ENCODE data around the gene SH3BP4. TPM values are rescaled to one million over a fixed set of nuclear protein-coding genes. Genes with fewer than 3 reads are reported as not detected.

The SH3BP4 gene
- total and polyA plus RNA-seq, 10 of the 15 experiments (the other 5 are each of a cell fraction or from before 2014, with no cell fraction given): 0.03 to 0.36 TPM; not detected in 8

- Histone ChIP-seq H3K27me3 (replicated peaks in 1 of 2; ENCODE audit: control insufficient read depth in 2 of 2, insufficient read depth in 2 of 2, low read length in 1 of 2) (no peaks in the 10 kb centered on the region), H3K27ac (ENCODE audit: control insufficient read depth, insufficient read depth) (no peak overlapping the region), H3K4me1 (ENCODE audit: control insufficient read depth, insufficient read depth, low read length) (no peaks in the 10 kb centered on the region), H3K79me2 (ENCODE audit: control insufficient read depth, insufficient read depth, low read length) (no peaks in the 10 kb centered on the region), H3K9ac (ENCODE audit: control insufficient read depth, insufficient read depth, low read length) (no peak overlapping the region), H3K4me3 (no peak overlapping the region), H2AFZ (ENCODE audit: control insufficient read depth, low read depth, low read length) (no peak overlapping the region), H3K4me2 (ENCODE audit: control insufficient read depth, insufficient read depth) (no peak overlapping the region), H3K36me3 (ENCODE audit: control insufficient read depth in 2 of 2, insufficient read depth in 2 of 2, low read length in 1 of 2) (no peaks in the 10 kb centered on the region), H3K9me3 (replicated peaks; ENCODE audit: control insufficient read depth, insufficient read depth, low read length) (no peaks in the 10 kb centered on the region), H4K20me1 (ENCODE audit: control insufficient read depth, insufficient read depth) (no peaks in the 10 kb centered on the region)
- FAIRE-seq: no peak
- in situ Hi-C loops (cut with MboI) (no loop called here), intact Hi-C loops (cut with micrococcal nuclease; ENCODE audit: unreplicated experiment) (no loop called here)
- ChIA-PET SMC1A (ENCODE audit: uncharacterized antibody, unreplicated experiment) (no interaction called here), CTCF (no interaction called here), RAD21 (ENCODE audit: unreplicated experiment) (no interaction called here), POLR2A (no interaction called here)
- ATAC-seq: no peak
- no peak for TF ChIP-seq MAX (IDR thresholded peaks at IDR 0.05; ENCODE audit: low read depth, low read length)
- no peak for TF ChIP-seq NRF1 (conservative IDR thresholded peaks at IDR 0.05; ENCODE audit: low read depth, low read length)
- no peak for TF ChIP-seq TCF12 (IDR thresholded peaks at IDR 0.05; ENCODE audit: low read depth, low read length)
- TF ChIP-seq CREM (IDR thresholded peaks at IDR 0.05; ENCODE audit: low read depth): no peak
- no peak for TF ChIP-seq SPI1 (IDR thresholded peaks at IDR 0.05; ENCODE audit: borderline replicate concordance, insufficient read depth, low read depth, low read length)
- no peak for TF ChIP-seq ESRRA (IDR thresholded peaks at IDR 0.05; ENCODE audit: low read length)
- no peak for TF ChIP-seq BCL11A (IDR thresholded peaks at IDR 0.05; ENCODE audit: low read depth, low read length)
- 32% methylated on average over 14 of the region's 14 CpGs for WGBS (ENCODE audit: insufficient coverage, insufficient replicate concordance, low lambda C conversion rate, missing lambda C conversion rate)
- no TSS peak for BruUV-seq (replicated peaks)
- no peak for DNase-seq (ENCODE audit: low read depth, low spot score)
Observed at GRCh38 chr2:234967201-234967869, 15.5 kb downstream of the SH3BP4 start.

- no peak for ATAC-seq
- FAIRE-seq: no peak
- Histone ChIP-seq H3K9ac (ENCODE audit: control insufficient read depth, insufficient read depth, low read length) (no peak overlapping the region), H3K79me2 (ENCODE audit: control insufficient read depth, insufficient read depth, low read length) (no peaks in the 10 kb centered on the region), H3K27ac (ENCODE audit: control insufficient read depth, insufficient read depth) (no peak overlapping the region), H3K4me3 (no peak overlapping the region), H3K36me3 (ENCODE audit: control insufficient read depth in 2 of 2, insufficient read depth in 2 of 2, low read length in 1 of 2) (no peaks in the 10 kb centered on the region), H3K4me2 (ENCODE audit: control insufficient read depth, insufficient read depth) (no peak overlapping the region), H3K4me1 (ENCODE audit: control insufficient read depth, insufficient read depth, low read length) (no peaks in the 10 kb centered on the region), H2AFZ (ENCODE audit: control insufficient read depth, low read depth, low read length) (no peak overlapping the region), H3K27me3 (replicated peaks in 1 of 2; ENCODE audit: control insufficient read depth in 2 of 2, insufficient read depth in 2 of 2, low read length in 1 of 2) (no peaks in the 10 kb centered on the region), H3K9me3 (replicated peaks; ENCODE audit: control insufficient read depth, insufficient read depth, low read length) (no peaks in the 10 kb centered on the region), H4K20me1 (ENCODE audit: control insufficient read depth, insufficient read depth) (no peaks in the 10 kb centered on the region)
- intact Hi-C loops (cut with micrococcal nuclease; ENCODE audit: unreplicated experiment): no loop called here
- 28% methylated on average over 5 of the region's 5 CpGs for WGBS (ENCODE audit: insufficient coverage, insufficient replicate concordance, low lambda C conversion rate, missing lambda C conversion rate)
- CTCF ChIA-PET: no interaction called here
- no TSS peak for BruUV-seq (replicated peaks)
- no peak for DNase-seq (ENCODE audit: low read depth, low spot score)
- RAD21 ChIA-PET (ENCODE audit: unreplicated experiment): no interaction called here
- SMC1A ChIA-PET (ENCODE audit: uncharacterized antibody, unreplicated experiment): no interaction called here
- in situ Hi-C loops (cut with MboI): no loop called here
- POLR2A ChIA-PET: no interaction called here
- TF ChIP-seq PBX3 (IDR thresholded peaks at IDR 0.05; ENCODE audit: insufficient replicate concordance, low read depth, low read length) (no peak), POLR2A (IDR thresholded peaks at IDR 0.05; ENCODE audit: low read depth, low read length) (no peak), E4F1 (IDR thresholded peaks at IDR 0.05; ENCODE audit: borderline replicate concordance, partially characterized antibody) (no peak), ZNF622 (IDR thresholded peaks at IDR 0.05) (no peak), NR2F1 (conservative IDR thresholded peaks at IDR 0.05) (no peak), EED (IDR thresholded peaks at IDR 0.05; ENCODE audit: low read depth) (no peak), NFIC (IDR thresholded peaks at IDR 0.05; ENCODE audit: low read depth, low read length) (no peak), GABPA (IDR thresholded peaks at IDR 0.05; ENCODE audit: low read depth) (no peak), MTA2 (IDR thresholded peaks at IDR 0.05; ENCODE audit: low read depth) (no peak)
Observed at GRCh38 chr2:234967870-234968208, 16.0 kb downstream of the SH3BP4 start.

Measured in GM12878 (cell line).